ENCODE data around the gene OR10AD1. TPM values are rescaled to one million over a fixed set of nuclear protein-coding genes. Genes with fewer than 3 reads are reported as not detected.
A peak's percentile ranks its signal among the peaks of the same experiment; 100 is the strongest.

OR10AD1 gene
- polyA plus RNA-seq, 1 of the 3 experiments (the other 2 are of a cell fraction) = not detected

DNA sequence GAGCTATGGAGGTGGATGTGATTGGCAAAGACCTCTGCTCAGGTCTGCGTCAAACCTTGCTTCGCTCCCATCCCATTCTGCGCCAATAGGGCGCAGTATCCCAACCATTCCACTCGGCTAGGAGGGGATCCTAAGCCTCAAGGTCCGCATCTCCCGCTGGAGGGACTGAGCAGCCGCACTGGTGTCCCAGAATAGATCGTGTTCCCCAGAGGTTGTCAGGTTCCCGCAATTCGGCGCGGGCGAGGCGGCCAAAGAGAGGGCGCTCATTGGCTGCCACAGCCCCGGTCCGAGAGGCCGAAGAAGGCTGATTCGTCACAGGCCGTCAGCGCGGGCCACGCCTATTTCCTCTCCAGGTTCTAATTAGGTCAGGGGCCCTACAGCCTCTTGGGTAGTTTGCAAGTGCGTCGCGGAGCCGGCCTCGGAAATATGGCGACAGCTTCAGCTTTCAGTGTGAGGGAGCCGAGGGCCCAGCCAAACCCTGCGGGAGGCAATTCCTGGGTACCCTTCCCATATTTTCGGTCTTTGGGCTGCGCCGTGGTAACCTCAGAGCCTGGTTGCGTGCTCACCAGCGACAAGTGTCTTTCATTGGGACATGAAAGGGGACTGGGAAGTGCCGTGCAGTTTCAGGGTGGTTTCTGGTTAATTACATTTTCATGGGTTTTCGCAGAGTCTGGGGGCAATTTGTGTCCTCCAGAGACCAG is 5.0 kb downstream of the OR10AD1 start (continued):
- TF ChIP-seq, protein P1, sequence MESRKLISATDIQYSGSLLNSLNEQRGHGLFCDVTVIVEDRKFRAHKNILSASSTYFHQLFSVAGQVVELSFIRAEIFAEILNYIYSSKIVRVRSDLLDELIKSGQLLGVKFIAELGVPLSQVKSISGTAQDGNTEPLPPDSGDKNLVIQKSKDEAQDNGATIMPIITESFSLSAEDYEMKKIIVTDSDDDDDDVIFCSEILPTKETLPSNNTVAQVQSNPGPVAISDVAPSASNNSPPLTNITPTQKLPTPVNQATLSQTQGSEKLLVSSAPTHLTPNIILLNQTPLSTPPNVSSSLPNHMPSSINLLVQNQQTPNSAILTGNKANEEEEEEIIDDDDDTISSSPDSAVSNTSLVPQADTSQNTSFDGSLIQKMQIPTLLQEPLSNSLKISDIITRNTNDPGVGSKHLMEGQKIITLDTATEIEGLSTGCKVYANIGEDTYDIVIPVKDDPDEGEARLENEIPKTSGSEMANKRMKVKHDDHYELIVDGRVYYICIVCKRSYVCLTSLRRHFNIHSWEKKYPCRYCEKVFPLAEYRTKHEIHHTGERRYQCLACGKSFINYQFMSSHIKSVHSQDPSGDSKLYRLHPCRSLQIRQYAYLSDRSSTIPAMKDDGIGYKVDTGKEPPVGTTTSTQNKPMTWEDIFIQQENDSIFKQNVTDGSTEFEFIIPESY (IDR thresholded peaks at IDR 0.05; ENCODE audit: borderline replicate concordance, low read depth) = no peak
- TF ChIP-seq TEAD4 (IDR thresholded peaks at IDR 0.05; ENCODE audit: borderline replicate concordance, insufficient read depth) = no peak
- TF ChIP-seq, protein P2, sequence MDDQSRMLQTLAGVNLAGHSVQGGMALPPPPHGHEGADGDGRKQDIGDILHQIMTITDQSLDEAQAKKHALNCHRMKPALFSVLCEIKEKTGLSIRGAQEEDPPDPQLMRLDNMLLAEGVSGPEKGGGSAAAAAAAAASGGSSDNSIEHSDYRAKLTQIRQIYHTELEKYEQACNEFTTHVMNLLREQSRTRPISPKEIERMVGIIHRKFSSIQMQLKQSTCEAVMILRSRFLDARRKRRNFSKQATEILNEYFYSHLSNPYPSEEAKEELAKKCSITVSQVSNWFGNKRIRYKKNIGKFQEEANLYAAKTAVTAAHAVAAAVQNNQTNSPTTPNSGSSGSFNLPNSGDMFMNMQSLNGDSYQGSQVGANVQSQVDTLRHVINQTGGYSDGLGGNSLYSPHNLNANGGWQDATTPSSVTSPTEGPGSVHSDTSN (IDR thresholded peaks at IDR 0.05) = no peak
- TF ChIP-seq RAD21 (IDR thresholded peaks at IDR 0.05; ENCODE audit: low read length) = no peak; the same call in 1 of the 2 replicates
- peak; percentile 74 for TF ChIP-seq MXI1 (IDR thresholded peaks at IDR 0.05; ENCODE audit: low read depth, low read length)
- no peak for TF ChIP-seq FOXM1 (IDR thresholded peaks at IDR 0.05; ENCODE audit: low read depth)
- TF ChIP-seq, protein P3, sequence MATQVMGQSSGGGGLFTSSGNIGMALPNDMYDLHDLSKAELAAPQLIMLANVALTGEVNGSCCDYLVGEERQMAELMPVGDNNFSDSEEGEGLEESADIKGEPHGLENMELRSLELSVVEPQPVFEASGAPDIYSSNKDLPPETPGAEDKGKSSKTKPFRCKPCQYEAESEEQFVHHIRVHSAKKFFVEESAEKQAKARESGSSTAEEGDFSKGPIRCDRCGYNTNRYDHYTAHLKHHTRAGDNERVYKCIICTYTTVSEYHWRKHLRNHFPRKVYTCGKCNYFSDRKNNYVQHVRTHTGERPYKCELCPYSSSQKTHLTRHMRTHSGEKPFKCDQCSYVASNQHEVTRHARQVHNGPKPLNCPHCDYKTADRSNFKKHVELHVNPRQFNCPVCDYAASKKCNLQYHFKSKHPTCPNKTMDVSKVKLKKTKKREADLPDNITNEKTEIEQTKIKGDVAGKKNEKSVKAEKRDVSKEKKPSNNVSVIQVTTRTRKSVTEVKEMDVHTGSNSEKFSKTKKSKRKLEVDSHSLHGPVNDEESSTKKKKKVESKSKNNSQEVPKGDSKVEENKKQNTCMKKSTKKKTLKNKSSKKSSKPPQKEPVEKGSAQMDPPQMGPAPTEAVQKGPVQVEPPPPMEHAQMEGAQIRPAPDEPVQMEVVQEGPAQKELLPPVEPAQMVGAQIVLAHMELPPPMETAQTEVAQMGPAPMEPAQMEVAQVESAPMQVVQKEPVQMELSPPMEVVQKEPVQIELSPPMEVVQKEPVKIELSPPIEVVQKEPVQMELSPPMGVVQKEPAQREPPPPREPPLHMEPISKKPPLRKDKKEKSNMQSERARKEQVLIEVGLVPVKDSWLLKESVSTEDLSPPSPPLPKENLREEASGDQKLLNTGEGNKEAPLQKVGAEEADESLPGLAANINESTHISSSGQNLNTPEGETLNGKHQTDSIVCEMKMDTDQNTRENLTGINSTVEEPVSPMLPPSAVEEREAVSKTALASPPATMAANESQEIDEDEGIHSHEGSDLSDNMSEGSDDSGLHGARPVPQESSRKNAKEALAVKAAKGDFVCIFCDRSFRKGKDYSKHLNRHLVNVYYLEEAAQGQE (IDR thresholded peaks at IDR 0.05; ENCODE audit: low read depth, low read length) = 0 out of 2 replicates have a peak, but pooled peaks have one; percentile 8
- TF ChIP-seq YY1 (IDR thresholded peaks at IDR 0.05; ENCODE audit: low read depth) = peak; percentile 81
- 0 out of 2 replicates have a peak, but pooled peaks have one; percentile 25 for TF ChIP-seq MEF2A (IDR thresholded peaks at IDR 0.05; ENCODE audit: borderline replicate concordance, low read depth)
- TF ChIP-seq, protein P4, sequence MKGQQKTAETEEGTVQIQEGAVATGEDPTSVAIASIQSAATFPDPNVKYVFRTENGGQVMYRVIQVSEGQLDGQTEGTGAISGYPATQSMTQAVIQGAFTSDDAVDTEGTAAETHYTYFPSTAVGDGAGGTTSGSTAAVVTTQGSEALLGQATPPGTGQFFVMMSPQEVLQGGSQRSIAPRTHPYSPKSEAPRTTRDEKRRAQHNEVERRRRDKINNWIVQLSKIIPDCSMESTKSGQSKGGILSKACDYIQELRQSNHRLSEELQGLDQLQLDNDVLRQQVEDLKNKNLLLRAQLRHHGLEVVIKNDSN (IDR thresholded peaks at IDR 0.05; ENCODE audit: borderline replicate concordance, low read depth) = no peak
- peak; percentile 67 for TF ChIP-seq RCOR1 (IDR thresholded peaks at IDR 0.05; ENCODE audit: low read length)
- TF ChIP-seq NFIC (IDR thresholded peaks at IDR 0.05; ENCODE audit: borderline replicate concordance) = no peak
- TF ChIP-seq ELF1 (IDR thresholded peaks at IDR 0.05) = no peak
- TF ChIP-seq EZH2phosphoT487 (IDR thresholded peaks at IDR 0.05; ENCODE audit: borderline replicate concordance, low read depth) = no peak
- TF ChIP-seq, protein P5, sequence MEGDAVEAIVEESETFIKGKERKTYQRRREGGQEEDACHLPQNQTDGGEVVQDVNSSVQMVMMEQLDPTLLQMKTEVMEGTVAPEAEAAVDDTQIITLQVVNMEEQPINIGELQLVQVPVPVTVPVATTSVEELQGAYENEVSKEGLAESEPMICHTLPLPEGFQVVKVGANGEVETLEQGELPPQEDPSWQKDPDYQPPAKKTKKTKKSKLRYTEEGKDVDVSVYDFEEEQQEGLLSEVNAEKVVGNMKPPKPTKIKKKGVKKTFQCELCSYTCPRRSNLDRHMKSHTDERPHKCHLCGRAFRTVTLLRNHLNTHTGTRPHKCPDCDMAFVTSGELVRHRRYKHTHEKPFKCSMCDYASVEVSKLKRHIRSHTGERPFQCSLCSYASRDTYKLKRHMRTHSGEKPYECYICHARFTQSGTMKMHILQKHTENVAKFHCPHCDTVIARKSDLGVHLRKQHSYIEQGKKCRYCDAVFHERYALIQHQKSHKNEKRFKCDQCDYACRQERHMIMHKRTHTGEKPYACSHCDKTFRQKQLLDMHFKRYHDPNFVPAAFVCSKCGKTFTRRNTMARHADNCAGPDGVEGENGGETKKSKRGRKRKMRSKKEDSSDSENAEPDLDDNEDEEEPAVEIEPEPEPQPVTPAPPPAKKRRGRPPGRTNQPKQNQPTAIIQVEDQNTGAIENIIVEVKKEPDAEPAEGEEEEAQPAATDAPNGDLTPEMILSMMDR (IDR thresholded peaks at IDR 0.05) = no peak
- no peak for TF ChIP-seq SIN3A (IDR thresholded peaks at IDR 0.05; ENCODE audit: borderline replicate concordance, low read depth, low read length)
- TF ChIP-seq, protein P6, sequence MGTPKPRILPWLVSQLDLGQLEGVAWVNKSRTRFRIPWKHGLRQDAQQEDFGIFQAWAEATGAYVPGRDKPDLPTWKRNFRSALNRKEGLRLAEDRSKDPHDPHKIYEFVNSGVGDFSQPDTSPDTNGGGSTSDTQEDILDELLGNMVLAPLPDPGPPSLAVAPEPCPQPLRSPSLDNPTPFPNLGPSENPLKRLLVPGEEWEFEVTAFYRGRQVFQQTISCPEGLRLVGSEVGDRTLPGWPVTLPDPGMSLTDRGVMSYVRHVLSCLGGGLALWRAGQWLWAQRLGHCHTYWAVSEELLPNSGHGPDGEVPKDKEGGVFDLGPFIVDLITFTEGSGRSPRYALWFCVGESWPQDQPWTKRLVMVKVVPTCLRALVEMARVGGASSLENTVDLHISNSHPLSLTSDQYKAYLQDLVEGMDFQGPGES (IDR thresholded peaks at IDR 0.05; ENCODE audit: low read depth, low read length) = no peak

Data from SK-N-SH (cell line).